CD4-positive, alpha-beta T cell treated with Interferon alpha-2 for 1 hour (primary cell): Measurements from ENCODE around the gene PCK1.

Experiments
- DNase-seq, 2 donors: peaks; one replicate each; pipeline ENCODE4 v3.0.0-alpha.2; 2020 to 2022

Gene PCK1

DNA sequence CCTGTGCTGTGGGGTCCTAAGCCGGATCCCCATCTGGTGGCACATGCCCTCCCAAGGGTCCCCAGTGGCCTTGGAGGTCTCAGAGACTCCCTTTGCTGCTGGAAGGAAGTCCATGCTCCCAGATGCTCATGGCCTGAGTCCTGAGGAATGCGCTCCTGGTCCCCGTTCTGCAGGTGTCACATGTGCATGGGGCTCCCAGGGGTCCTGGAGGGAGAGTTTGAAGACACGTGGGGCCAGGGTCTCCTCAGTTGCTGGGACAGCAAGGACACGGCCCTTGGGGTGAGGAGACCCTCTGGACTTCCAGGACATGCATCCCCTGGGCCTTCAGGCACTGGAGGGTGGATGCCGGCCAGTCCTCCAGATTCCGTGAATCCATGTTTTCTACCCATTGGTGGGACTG is 47.6 kb downstream of the PCK1 start:
- no peak for DNase-seq

DNA sequence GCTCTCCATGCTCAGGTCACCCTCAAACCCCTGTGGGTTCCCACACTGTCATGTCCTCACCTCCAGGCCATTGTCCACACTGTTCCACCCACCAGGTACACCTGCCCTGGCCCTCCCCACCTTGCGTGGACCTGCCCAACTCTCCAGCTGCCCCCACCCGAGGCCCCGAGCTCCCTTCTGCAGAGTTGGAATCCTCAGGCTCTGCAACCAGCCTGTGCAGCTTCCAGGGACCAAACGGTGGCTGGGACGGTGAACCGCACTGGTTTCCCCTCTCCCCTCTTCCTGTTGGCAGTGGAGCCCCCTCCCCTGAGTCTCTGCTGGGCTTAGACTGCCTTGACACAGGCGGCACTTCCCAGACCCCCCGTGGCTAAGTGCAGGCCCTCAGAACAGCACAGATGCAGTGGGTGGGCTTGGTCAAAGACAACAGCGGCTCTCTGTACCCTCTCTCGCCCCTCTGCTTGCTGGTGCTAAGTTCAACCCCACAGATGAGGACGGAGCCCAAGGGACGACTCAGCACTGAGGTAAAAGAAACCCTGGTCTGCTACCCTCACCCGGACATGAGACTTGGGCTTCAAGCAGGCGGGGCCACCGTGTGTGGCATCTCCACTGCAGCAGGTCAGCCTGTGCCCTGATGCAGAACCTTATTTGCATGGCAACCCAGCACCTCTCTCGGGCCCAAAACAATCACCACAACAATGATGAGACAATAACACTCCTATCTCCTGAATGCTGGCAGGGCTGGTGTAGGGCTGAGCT is 48.4 kb downstream of the PCK1 start:
- DNase-seq, result no peak

DNA sequence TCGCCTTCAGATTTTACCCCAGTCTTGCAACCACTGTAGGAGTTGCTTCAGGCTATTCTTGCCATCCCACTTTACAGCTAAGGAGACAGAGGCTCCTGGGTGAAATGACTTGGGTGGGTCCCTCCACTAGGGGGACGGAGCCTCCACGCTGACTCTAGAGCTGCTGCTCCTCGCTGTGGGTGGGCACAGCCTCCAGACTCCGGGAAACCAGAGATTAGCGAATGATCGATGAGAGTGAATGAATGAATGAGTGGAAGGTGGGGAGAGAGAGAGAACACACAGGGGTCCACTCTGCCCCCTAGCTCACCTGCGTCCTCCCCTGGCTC is 48.9 kb downstream of the PCK1 start:
- no peak for DNase-seq

- DNase-seq, result no peak
Measured at GRCh38 chr20:57610261-57610952, 49.5 kb downstream of the PCK1 start.

DNA sequence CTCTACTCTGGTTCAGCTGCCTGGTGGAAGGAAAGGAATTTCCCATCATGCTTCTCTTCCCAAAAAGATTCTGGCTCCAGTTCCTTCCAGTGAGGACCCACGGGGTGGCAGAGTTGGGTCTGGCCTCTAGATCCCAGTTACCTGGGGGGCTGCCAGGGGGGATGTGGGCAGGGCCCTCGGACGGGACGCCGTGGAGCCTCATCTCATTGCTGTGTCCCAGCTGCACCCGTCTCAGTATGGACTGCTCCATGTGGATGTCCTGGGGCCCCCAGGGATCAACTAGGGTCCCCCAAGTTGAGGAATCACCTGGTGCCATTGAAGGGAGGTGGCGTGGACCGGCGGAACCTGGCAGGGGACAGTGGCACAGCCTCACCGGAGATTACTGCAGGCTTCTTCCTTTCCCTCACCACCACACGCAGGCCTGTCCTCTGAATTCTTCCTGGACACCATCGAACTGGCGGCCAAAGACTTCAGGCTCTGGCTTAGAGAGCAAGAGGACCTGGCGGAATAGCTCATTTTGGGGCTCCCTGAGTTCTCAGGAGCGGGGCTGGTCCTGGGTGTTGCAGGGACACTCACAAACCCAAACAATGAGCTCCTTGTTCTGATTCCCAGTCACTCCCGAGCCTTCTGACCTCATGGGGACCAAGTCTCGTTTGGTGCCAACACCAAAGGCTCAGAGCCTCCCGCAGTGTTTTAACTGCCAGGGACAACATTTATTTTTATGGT is 50.8 kb downstream of the PCK1 start:
- no peak for DNase-seq

- no peak for DNase-seq
Measured at GRCh38 chr20:57612436-57612835, 51.5 kb downstream of the PCK1 start.

- no peak for DNase-seq
Measured at GRCh38 chr20:57612916-57613315, 52.0 kb downstream of the PCK1 start.

DNA sequence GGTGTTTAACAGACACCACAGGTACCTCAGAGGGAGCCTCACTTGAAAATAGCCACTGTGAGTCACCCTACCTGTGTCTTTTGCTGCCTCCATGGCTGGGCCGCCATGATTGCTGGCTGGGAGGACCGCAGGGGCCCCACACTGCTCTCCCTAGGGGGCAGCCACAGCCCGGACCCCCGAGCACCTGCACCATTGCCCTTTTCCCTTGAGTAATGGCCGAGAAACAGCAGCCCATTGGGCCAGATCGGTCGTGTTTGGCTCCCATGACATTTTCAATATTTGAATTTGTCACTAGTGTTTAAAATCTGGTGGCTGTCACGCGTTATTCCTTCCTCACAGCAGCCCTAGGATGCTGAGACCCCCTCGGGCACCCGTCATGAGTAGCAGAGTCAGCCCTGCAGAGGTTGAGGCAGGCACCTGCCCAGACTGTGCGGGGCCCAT is 52.6 kb downstream of the PCK1 start:
- no peak for DNase-seq

GRCh38 chr20:57614490-57615444 is 53.9 kb downstream of the PCK1 start:
- no peak for DNase-seq

- DNase-seq, result no peak
Measured at GRCh38 chr20:57615445-57615811, 54.5 kb downstream of the PCK1 start.

DNA sequence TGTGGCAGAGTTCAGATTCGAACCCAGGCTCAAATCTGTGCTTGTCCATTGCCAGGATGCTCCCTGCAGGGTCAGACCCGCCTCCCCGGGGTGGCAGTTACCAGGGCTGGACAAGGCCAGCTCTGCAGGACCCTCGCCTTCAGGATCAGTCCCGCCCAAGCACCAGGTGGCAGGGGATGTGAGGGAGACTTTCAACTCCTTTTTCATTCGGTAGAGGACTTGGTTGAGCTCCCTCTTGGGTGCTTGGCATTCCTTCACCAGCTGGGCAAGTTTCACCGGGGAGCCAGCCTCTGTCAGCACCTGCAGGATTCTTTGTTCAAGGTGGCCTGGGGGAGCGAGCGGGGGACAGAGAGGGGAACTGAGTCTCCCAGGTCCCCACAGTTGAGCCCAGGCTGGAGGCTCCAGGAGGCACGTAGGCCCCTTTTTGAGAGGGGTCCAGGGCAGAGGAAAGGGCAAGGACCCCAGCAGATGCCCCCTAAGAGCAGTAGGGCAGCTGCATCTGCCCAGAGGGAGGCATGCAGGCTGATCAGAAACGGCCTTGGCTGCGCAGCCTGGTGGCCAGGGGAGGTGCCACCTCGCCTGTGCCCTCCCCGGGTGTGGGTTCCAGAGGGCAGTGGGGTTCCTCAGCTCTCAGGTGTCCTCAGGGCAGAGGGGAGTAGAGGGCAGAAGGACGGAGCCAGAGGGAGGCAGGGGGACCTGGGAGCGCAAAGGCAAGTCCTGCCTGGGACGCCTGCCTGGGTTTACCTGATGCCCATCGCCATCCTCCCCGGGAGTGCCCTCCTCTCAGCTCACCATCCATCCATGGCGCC is 55.4 kb downstream of the PCK1 start:
- DNase-seq, result no peak

DNA sequence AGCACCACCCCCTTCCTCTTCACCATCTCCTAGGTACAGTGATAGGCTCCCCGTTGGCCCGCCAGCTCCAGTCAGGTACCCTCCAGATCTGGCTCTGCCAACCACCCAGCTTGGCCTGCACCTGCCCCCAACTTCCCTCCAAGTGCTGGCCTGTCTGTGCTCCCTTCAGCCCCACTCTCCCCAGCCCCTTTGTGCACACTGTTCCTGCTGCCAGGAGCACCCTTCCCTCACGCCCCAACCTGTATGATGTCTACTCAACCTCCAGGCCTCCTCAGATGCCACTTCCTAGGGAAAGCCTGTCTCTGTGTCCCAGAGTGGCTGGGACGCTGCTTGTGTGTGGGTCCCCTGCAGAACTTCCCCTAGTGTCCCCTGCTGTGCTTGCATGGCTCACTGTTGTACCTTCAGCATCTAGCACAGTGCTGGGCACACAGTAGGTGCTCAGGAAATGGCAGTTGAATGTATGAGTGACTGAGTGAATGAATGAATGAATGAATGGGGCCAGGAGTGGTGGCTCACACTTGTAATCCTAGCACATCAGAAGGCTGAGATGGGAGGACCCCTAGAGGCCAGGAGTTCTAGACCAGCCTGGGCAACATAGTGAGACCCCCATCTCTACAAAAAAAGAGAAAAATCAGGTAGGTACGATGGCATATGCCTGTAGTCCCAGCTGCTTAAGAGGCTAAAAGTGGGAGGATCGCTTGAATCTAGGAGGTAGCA is 56.3 kb downstream of the PCK1 start:
- DNase-seq, result no peak
